ENCODE results near the gene IKBKE. TPM values are rescaled to one million over a fixed set of nuclear protein-coding genes. Genes with fewer than 3 reads are reported as not detected.

IKBKE gene
- total RNA-seq, 1 experiment from 2014 or later: 6.6 TPM

DNA sequence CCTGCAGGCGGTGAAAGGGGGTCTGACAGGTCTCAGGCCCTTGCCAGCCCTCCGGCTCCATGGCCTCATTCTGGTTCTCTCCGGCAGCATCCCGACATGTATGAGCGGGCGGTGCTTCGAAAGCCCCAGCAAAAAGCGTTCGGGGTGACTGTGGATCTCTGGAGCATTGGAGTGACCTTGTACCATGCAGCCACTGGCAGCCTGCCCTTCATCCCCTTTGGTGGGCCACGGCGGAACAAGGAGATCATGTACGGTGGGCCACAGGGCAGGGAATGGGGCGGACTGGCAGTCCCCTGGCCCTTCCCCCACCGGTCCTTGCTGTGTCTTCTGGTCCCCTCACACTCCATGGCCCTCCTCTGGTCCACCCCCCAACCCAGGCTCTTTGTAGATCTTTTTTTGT, 6.3 kb downstream of the IKBKE start:
- Histone ChIP-seq H3K9me3 (ENCODE audit: control insufficient read depth, low read depth, low read length) (no peaks in the 10 kb centered on the region), H3K56ac (ENCODE audit: insufficient read length, low read depth, low read length) (no peak overlapping the region), H3K9ac (ENCODE audit: extremely low read depth, insufficient read length, low read length) (no peak overlapping the region), H3K14ac (ENCODE audit: insufficient read depth, low read length) (no peak overlapping the region), H3K4me2 (ENCODE audit: insufficient read depth, insufficient read length, low read length) (no peak overlapping the region), H2BK120ac (ENCODE audit: low read depth, low read length, poor library complexity, severe bottlenecking) (no peak overlapping the region), H3K79me2 (ENCODE audit: insufficient read depth, low read length) (no peaks in the 10 kb centered on the region), H2BK5ac (ENCODE audit: insufficient read length, low read length) (no peak overlapping the region), H3K4me1 (ENCODE audit: insufficient read depth, low read length) (peaks cover 3% of the 10 kb centered on the region; the same call in 1 of the 2 replicates), H4K91ac (ENCODE audit: insufficient read length, low read depth, low read length) (no peak overlapping the region), H3K27me3 (ENCODE audit: insufficient read depth, low read length) (no peaks in the 10 kb centered on the region), H3K4ac (ENCODE audit: low read depth, low read length) (no peak overlapping the region), H4K5ac (ENCODE audit: insufficient read length, low read depth, low read length) (no peak overlapping the region), H4K20me1 (ENCODE audit: control insufficient read depth, insufficient read depth, insufficient read length) (no peaks in the 10 kb centered on the region), H2BK12ac (ENCODE audit: insufficient read length, low read depth, low read length) (no peak overlapping the region), H3K27ac (ENCODE audit: insufficient read length, low read depth, low read length) (no peak overlapping the region), H3K79me1 (ENCODE audit: insufficient read depth, low read depth, low read length, poor library complexity, severe bottlenecking) (no peaks in the 10 kb centered on the region), H3K23ac (ENCODE audit: insufficient read length, low read depth, low read length) (no peak overlapping the region), H3K23me2 (ENCODE audit: insufficient read length, low read depth, low read length, poor library complexity, severe bottlenecking) (no peaks in the 10 kb centered on the region), H3K18ac (ENCODE audit: insufficient read length, low read depth, low read length) (no peak overlapping the region), H2BK20ac (ENCODE audit: low read depth, low read length, poor library complexity, severe bottlenecking) (no peak overlapping the region), H2AK5ac (ENCODE audit: insufficient read length, low read length) (no peak overlapping the region), H2AFZ (ENCODE audit: low read length) (no peak overlapping the region), H4K8ac (replicated peaks; ENCODE audit: insufficient read length, low read depth, low read length) (no peak overlapping the region), H2BK15ac (ENCODE audit: low read depth, low read length) (no peak overlapping the region), H3T11ph (ENCODE audit: low read length) (no peak overlapping the region)
- no CpG with 5 or more reads among the region's 14 CpGs for WGBS (ENCODE audit: extremely low coverage, insufficient read length, low lambda C conversion rate)
- TF ChIP-seq, protein P1, sequence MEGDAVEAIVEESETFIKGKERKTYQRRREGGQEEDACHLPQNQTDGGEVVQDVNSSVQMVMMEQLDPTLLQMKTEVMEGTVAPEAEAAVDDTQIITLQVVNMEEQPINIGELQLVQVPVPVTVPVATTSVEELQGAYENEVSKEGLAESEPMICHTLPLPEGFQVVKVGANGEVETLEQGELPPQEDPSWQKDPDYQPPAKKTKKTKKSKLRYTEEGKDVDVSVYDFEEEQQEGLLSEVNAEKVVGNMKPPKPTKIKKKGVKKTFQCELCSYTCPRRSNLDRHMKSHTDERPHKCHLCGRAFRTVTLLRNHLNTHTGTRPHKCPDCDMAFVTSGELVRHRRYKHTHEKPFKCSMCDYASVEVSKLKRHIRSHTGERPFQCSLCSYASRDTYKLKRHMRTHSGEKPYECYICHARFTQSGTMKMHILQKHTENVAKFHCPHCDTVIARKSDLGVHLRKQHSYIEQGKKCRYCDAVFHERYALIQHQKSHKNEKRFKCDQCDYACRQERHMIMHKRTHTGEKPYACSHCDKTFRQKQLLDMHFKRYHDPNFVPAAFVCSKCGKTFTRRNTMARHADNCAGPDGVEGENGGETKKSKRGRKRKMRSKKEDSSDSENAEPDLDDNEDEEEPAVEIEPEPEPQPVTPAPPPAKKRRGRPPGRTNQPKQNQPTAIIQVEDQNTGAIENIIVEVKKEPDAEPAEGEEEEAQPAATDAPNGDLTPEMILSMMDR (conservative IDR thresholded peaks at IDR 0.05): no peak
- H3K4me1 Mint-ChIP-seq: peaks cover 22 to 30% of the 10 kb centered on the region in 2 experiments
- H3K27me3 Mint-ChIP-seq (ENCODE audit: low read depth): no peaks in the 10 kb centered on the region; the same call in 1 of the 2 replicates
- peaks cover 12 to 22% (median 14%) of the 10 kb centered on the region in 3 experiments; a peak in 5 of 7 replicates for H3K36me3 Mint-ChIP-seq (ENCODE audit: insufficient read depth in 1 of 3, low read depth in 3 of 3)
- H3K4me3 Mint-ChIP-seq: no peak overlapping the region
- H3K9me3 Mint-ChIP-seq: no peaks in the 10 kb centered on the region
- H3K27ac Mint-ChIP-seq: peak overlapping the region in 1 of 3 experiments; percentile 92; a peak in 1 of 7 replicates
- no peak for DNase-seq

Measured in H9 (cell line).